NB4 (cell line): ENCODE results near the gene B4GALT3.

Source experiments
- MYC ChIP-seq: IDR thresholded peaks from 2 replicates; pipeline ENCODE4 v1.6.1; 2011; ENCODE audit warnings: low read depth, low read length
- POLR2A ChIP-seq: IDR thresholded peaks from 2 replicates; pipeline ENCODE4 v1.6.1; 2011; ENCODE audit warnings: mild to moderate bottlenecking; ENCODE audit not compliant: insufficient read length; ENCODE audit errors: extremely low read depth
- TF ChIP-seq, protein P1 (sequence below): IDR thresholded peaks from one replicate; pipeline ENCODE4 v1.5.1; 2012; ENCODE audit warnings: low read depth, low read length
- TF ChIP-seq, protein P2 (sequence below): IDR thresholded peaks from 2 replicates; pipeline ENCODE4 v1.6.1; 2011; ENCODE audit warnings: low read depth, low read length

DNA sequence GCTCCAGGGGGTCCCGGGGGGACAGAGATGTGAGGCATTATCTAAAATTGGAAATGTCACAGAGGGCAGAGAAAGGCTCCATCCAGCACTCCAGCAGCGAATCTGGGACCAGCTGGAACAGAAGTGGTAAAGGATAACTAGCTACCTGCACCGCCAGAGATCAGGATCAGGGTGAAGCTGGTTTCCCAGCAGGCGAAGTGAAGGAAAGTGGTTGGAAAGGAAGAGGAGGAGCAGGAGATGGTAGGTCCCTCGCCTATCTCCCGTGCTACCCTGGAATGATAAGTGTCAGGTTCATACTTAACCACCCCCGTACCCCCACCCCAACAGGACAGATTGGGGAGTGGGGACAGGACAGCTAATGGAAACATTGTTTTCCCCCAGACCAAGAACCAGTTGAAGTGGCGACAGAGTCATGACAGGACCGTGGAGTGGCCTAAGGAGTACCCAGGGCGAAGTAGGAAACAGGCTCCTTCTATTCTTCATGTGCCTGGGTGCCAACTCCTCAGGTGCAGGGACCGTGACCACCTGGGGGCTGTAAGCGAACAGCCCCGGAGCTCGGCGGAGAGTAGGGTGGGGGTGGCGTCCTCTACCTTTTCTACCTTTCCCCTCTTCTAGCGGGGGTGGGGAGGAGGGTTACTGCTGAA lies 717 bp downstream of the B4GALT3 start:
- TF ChIP-seq MYC (no peak), POLR2A (no peak)
- TF ChIP-seq, protein P1, sequence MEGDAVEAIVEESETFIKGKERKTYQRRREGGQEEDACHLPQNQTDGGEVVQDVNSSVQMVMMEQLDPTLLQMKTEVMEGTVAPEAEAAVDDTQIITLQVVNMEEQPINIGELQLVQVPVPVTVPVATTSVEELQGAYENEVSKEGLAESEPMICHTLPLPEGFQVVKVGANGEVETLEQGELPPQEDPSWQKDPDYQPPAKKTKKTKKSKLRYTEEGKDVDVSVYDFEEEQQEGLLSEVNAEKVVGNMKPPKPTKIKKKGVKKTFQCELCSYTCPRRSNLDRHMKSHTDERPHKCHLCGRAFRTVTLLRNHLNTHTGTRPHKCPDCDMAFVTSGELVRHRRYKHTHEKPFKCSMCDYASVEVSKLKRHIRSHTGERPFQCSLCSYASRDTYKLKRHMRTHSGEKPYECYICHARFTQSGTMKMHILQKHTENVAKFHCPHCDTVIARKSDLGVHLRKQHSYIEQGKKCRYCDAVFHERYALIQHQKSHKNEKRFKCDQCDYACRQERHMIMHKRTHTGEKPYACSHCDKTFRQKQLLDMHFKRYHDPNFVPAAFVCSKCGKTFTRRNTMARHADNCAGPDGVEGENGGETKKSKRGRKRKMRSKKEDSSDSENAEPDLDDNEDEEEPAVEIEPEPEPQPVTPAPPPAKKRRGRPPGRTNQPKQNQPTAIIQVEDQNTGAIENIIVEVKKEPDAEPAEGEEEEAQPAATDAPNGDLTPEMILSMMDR, result no peak
- TF ChIP-seq, protein P2, sequence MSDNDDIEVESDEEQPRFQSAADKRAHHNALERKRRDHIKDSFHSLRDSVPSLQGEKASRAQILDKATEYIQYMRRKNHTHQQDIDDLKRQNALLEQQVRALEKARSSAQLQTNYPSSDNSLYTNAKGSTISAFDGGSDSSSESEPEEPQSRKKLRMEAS, result no peak
